ENCODE results near the gene NUDT22.

NUDT22 gene

DNA sequence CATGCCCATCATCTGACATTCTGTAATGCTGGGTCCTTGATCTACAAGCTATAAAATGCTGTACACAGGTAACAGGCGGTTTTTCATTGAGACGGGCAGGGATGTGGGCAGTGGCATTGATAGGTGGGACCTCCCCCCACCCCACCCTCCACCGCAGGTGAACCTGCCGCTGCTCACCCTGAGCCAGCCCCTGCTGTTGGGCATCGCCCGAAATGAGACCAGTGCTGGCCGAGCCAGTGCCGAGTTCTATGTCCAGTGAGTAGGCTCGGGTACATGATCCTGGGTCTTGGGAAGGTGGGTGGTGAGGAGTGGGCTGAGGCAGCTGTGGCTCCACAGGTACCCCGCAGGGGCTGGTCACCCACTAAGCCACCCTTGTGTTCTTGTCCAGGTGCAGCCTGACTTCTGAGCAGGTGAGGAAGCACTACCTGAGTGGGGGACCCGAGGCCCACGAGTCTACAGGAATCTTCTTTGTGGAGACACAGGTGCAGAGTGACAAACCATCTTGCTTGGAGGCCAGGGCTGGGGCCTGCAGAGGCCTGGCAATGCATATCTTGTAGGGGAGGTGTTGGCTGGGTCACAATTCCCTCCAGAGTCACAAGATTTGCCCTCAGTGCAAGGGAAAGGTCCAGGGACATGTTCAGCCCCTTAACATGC is 3.1 kb downstream of the NUDT22 start:
- TF ChIP-seq, protein P1, sequence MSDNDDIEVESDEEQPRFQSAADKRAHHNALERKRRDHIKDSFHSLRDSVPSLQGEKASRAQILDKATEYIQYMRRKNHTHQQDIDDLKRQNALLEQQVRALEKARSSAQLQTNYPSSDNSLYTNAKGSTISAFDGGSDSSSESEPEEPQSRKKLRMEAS (IDR thresholded peaks at IDR 0.05), result no peak
- TF ChIP-seq EGR1 (IDR thresholded peaks at IDR 0.05) (no peak), YY1 (IDR thresholded peaks at IDR 0.05; ENCODE audit: low read depth) (no peak), ZBTB7A (IDR thresholded peaks at IDR 0.05; ENCODE audit: low read depth) (no peak), RAD21 (IDR thresholded peaks at IDR 0.05; ENCODE audit: low read depth) (no peak)

DNA sequence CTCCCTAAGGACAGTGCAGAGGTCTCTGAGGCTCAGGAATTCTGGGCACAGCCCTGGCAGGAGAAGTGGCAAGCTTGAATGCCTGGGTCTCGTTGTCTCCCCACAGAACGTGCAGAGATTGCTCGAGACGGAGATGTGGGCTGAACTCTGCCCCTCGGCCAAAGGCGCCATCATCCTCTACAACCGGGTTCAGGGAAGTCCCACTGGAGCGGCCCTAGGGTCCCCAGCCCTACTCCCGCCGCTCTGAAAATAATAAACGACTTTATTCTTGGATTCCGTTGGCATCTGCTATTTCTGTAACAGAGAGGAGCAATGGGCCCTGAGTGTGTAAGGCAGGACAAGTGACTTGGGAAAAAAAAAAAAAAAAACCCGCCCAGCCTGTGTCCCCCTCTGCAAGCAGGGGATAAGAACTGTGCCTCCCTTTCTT is 3.7 kb downstream of the NUDT22 start:
- TF ChIP-seq, protein P1 (IDR thresholded peaks at IDR 0.05), result no peak
- TF ChIP-seq, protein P2, sequence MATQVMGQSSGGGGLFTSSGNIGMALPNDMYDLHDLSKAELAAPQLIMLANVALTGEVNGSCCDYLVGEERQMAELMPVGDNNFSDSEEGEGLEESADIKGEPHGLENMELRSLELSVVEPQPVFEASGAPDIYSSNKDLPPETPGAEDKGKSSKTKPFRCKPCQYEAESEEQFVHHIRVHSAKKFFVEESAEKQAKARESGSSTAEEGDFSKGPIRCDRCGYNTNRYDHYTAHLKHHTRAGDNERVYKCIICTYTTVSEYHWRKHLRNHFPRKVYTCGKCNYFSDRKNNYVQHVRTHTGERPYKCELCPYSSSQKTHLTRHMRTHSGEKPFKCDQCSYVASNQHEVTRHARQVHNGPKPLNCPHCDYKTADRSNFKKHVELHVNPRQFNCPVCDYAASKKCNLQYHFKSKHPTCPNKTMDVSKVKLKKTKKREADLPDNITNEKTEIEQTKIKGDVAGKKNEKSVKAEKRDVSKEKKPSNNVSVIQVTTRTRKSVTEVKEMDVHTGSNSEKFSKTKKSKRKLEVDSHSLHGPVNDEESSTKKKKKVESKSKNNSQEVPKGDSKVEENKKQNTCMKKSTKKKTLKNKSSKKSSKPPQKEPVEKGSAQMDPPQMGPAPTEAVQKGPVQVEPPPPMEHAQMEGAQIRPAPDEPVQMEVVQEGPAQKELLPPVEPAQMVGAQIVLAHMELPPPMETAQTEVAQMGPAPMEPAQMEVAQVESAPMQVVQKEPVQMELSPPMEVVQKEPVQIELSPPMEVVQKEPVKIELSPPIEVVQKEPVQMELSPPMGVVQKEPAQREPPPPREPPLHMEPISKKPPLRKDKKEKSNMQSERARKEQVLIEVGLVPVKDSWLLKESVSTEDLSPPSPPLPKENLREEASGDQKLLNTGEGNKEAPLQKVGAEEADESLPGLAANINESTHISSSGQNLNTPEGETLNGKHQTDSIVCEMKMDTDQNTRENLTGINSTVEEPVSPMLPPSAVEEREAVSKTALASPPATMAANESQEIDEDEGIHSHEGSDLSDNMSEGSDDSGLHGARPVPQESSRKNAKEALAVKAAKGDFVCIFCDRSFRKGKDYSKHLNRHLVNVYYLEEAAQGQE (IDR thresholded peaks at IDR 0.05; ENCODE audit: low read depth), result no peak
- TF ChIP-seq TCF12 (IDR thresholded peaks at IDR 0.05; ENCODE audit: low read depth) (no peak), ZBTB7A (IDR thresholded peaks at IDR 0.05; ENCODE audit: low read depth) (no peak), EGR1 (IDR thresholded peaks at IDR 0.05) (no peak), TEAD4 (IDR thresholded peaks at IDR 0.05) (no peak), NFIC (IDR thresholded peaks at IDR 0.05) (no peak), CEBPB (IDR thresholded peaks at IDR 0.05) (no peak)

DNA sequence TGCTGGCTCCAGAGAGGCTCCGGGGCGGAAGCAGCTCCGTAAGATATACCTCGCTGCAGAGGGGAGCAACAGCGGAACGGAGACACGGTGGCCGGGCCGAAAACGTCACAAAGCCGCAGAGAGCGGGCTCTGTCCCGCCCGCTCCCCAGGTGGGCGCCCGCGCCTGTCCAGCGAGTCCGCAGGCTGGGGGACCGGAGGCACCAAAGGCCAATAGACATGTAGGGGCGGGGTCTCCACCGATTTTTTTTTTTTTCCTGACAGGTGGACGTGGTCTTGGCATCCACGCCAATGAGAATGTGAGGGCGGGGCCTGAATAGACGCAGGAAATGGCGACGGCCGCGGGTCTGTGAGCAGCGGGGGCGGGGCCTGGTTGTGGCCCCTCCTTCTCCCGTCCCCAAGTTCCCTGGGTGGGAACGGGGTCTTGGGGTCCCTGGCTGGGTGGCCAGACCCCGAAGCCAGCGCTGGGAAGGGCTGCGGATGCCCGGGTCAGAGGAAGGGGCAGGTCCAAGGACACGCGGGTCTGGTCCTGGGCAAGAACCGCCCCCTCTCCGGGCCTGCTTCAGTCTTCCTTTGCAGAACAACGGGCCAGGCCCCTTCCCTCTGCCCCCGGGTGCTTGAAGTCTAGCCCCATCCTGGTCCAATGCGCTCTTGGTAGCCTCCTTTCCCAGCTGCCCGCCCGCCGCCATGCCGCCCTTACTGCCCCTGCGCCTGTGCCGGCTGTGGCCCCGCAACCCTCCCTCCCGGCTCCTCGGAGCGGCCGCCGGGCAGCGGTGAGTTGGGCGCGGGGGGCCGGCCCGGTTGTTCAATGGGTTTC is 4.3 kb downstream of the NUDT22 start, which contains the start of gene DNAJC4:
Gene DNAJC4 (plus strand): TSS at position 378 of the 814 bp plus-strand sequence. CDS start 307 bp downstream, at position 685.
- TF ChIP-seq RAD21 (IDR thresholded peaks at IDR 0.05; ENCODE audit: low read depth) (no peak), TCF12 (IDR thresholded peaks at IDR 0.05; ENCODE audit: low read depth) (peak; percentile 26; the same call in 1 of the 2 replicates), CREB1 (IDR thresholded peaks at IDR 0.05; ENCODE audit: low read depth) (peak; percentile 44), EP300 (IDR thresholded peaks at IDR 0.05; ENCODE audit: borderline replicate concordance) (no peak), NFIC (IDR thresholded peaks at IDR 0.05) (no peak), ZBTB7A (IDR thresholded peaks at IDR 0.05; ENCODE audit: low read depth) (peak; percentile 98), EGR1 (IDR thresholded peaks at IDR 0.05) (0 out of 2 replicates have a peak, but pooled peaks have one; percentile 20), CEBPB (IDR thresholded peaks at IDR 0.05) (no peak), TAF1 (IDR thresholded peaks at IDR 0.05; ENCODE audit: low read depth) (peak; percentile 55; the same call in 1 of the 2 replicates), YY1 (IDR thresholded peaks at IDR 0.05; ENCODE audit: low read depth) (peak; percentile 72)

DNA sequence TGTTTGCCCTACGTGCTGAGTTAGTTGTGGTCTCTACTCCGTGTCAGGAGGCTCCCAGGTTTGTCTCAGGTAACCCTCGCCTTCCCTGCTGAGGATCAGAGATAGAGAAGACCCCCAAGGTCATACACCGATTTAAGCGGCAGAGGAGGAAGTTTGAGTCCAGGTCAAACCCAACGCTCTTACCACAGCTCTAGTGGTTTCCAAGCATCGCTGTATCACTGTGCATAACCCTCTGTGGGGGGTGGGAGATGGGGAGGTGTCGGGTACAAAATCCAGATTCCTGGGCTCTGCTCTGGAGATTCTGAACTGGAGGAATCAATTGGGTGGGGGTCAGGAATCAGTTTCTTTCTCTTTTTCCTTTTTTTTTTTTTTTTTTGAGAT is 4.9 kb downstream of the NUDT22 start:
- no peak for TF ChIP-seq CREB1 (IDR thresholded peaks at IDR 0.05; ENCODE audit: low read depth)
- no peak for TF ChIP-seq RAD21 (IDR thresholded peaks at IDR 0.05; ENCODE audit: low read depth)
- no peak for TF ChIP-seq YY1 (IDR thresholded peaks at IDR 0.05; ENCODE audit: low read depth)
- no peak for TF ChIP-seq TEAD4 (IDR thresholded peaks at IDR 0.05)
- TF ChIP-seq EP300 (IDR thresholded peaks at IDR 0.05; ENCODE audit: borderline replicate concordance), result no peak
- no peak for TF ChIP-seq EGR1 (IDR thresholded peaks at IDR 0.05)

DNA sequence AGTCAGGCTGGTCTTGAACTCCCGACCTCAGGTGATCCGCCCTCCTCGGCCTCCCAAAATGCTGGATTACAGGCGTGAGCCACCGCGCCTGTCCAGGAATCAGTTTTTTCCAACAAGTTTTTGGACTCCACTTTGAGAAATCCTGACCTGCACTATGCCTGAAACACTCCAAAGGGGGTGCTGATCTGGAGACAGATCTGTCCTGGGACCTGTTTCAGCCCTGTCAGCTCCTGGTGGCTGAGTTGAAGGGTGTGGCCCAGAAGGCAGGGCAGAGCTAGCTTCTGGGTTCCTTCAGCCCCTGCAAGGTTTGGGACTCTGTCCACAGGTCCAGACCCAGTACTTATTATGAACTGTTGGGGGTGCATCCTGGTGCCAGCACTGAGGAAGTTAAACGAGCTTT is 5.5 kb downstream of the NUDT22 start:
- TF ChIP-seq, protein P2 (IDR thresholded peaks at IDR 0.05; ENCODE audit: low read depth), result no peak
- TF ChIP-seq EP300 (IDR thresholded peaks at IDR 0.05; ENCODE audit: borderline replicate concordance), result no peak
- TF ChIP-seq EGR1 (IDR thresholded peaks at IDR 0.05), result no peak
- no peak for TF ChIP-seq TEAD4 (IDR thresholded peaks at IDR 0.05)
- TF ChIP-seq ZBTB7A (IDR thresholded peaks at IDR 0.05; ENCODE audit: low read depth), result no peak
- no peak for TF ChIP-seq FOXM1 (IDR thresholded peaks at IDR 0.05; ENCODE audit: borderline replicate concordance, low read depth)
- TF ChIP-seq TCF12 (IDR thresholded peaks at IDR 0.05; ENCODE audit: low read depth), result no peak
- no peak for TF ChIP-seq YY1 (IDR thresholded peaks at IDR 0.05; ENCODE audit: low read depth)
- TF ChIP-seq, protein P3, sequence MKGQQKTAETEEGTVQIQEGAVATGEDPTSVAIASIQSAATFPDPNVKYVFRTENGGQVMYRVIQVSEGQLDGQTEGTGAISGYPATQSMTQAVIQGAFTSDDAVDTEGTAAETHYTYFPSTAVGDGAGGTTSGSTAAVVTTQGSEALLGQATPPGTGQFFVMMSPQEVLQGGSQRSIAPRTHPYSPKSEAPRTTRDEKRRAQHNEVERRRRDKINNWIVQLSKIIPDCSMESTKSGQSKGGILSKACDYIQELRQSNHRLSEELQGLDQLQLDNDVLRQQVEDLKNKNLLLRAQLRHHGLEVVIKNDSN (IDR thresholded peaks at IDR 0.05), result no peak
